ENCODE measurements around the gene APLF.

- TF ChIP-seq CTCF (conservative IDR thresholded peaks at IDR 0.05; ENCODE audit: low read depth in 2 of 2) (no peak), EZH2 (IDR thresholded peaks at IDR 0.05; ENCODE audit: low read depth, unreplicated experiment) (no peak), NANOG (IDR thresholded peaks at IDR 0.05; ENCODE audit: borderline replicate concordance) (no peak), STAT1 (IDR thresholded peaks at IDR 0.05; ENCODE audit: unreplicated experiment) (no peak), JUNB (IDR thresholded peaks at IDR 0.05; ENCODE audit: unreplicated experiment) (no peak), EZH2phosphoT487 (IDR thresholded peaks at IDR 0.05; ENCODE audit: unreplicated experiment) (no peak), POLR2AphosphoS5 (IDR thresholded peaks at IDR 0.05; ENCODE audit: low read depth) (no peak), ETS1 (IDR thresholded peaks at IDR 0.05) (no peak), ZNF114 (CRISPR knock-in tag; IDR thresholded peaks at IDR 0.05) (no peak), ZNF331 (CRISPR knock-in tag; IDR thresholded peaks at IDR 0.05; ENCODE audit: low read depth) (no peak), REST (IDR thresholded peaks at IDR 0.05; ENCODE audit: unreplicated experiment) (no peak), ZNF462 (CRISPR knock-in tag; IDR thresholded peaks at IDR 0.05) (no peak), CREB1 (CRISPR knock-in tag; IDR thresholded peaks at IDR 0.05; ENCODE audit: low read depth) (no peak)
Observed at GRCh38 chr2:68565273-68565672, 97.9 kb downstream of the APLF start.
